K562 (cell line): ENCODE measurements around the gene MAST1. TPM values are rescaled to one million over a fixed set of nuclear protein-coding genes. Genes with fewer than 3 reads are reported as not detected.
A peak's percentile ranks its signal among the peaks of the same experiment; 100 is the strongest.

Experiments used
- ATF1 ChIP-seq, 2 experiments: fragments of 450-650 bp in 1 of 2; IDR thresholded peaks; 2 replicates each; pipeline ENCODE4 v1.6.1; 2016; ENCODE audit warnings: missing compliant biosample characterization in 1 of 2, missing genetic modification characterization in 1 of 2
- ATF7 ChIP-seq: fragments of 450-650 bp; IDR thresholded peaks from 2 replicates; pipeline ENCODE4 v1.7.1; 2014; ENCODE audit warnings: mild to moderate bottlenecking, moderate library complexity
- CBX1 ChIP-seq: sonication (generic); IDR thresholded peaks from 2 replicates; pipeline ENCODE4 v1.6.1; 2016; ENCODE audit warnings: antibody characterized with exemption, low read depth, mild to moderate bottlenecking
- CBX3 ChIP-seq, 2 experiments: IDR thresholded peaks; 1 replicate in 1 of 2; 2 replicates in 1 of 2; pipeline ENCODE4 v1.6.1; 2012; ENCODE audit warnings: inconsistent platforms in 2 of 2, low read length in 2 of 2, borderline replicate concordance in 1 of 2, control low read depth in 1 of 2
- CTBP1 ChIP-seq: fragments of 450-650 bp; IDR thresholded peaks from 2 replicates; pipeline ENCODE4 v1.6.1; 2016; ENCODE audit warnings: borderline replicate concordance
- ELK3 ChIP-seq: fragments of 450-650 bp; formaldehyde crosslinking; IDR thresholded peaks from 2 replicates; pipeline ENCODE4 v1.4.0; 2020; ENCODE audit warnings: mild to moderate bottlenecking
- FOXK1 ChIP-seq: sonication (generic); formaldehyde crosslinking; IDR thresholded peaks from 2 replicates; pipeline ENCODE4 v1.8.0; 2022; ENCODE audit warnings: missing genetic modification reagents, mild to moderate bottlenecking, borderline replicate concordance
- HCFC1 ChIP-seq: IDR thresholded peaks from 2 replicates; pipeline ENCODE4 v1.6.1; 2012; ENCODE audit warnings: low read depth, low read length, improper control_type of control experiment
- IRF2 ChIP-seq: sonication (generic); formaldehyde crosslinking; IDR thresholded peaks from 2 replicates; pipeline ENCODE4 v1.8.1; 2022; ENCODE audit warnings: mild to moderate bottlenecking, missing genetic modification reagents
- MAFG ChIP-seq: fragments of 450-650 bp; conservative IDR thresholded peaks from 2 replicates; pipeline ENCODE4 v1.6.1; 2016; ENCODE audit warnings: missing genetic modification characterization, missing compliant biosample characterization
- MAZ ChIP-seq, 2 experiments: fragments of 450-650 bp in 1 of 2; sonication (generic) in 1 of 2; formaldehyde crosslinking; IDR thresholded peaks in 1 of 2; conservative IDR thresholded peaks in 1 of 2; 2 replicates each; pipeline versions ENCODE4 v1.4.0 to v1.5.0; 2020; ENCODE audit warnings: mild to moderate bottlenecking in 1 of 2, missing genetic modification reagents in 1 of 2
- MECOM ChIP-seq: fragments of 250-450 bp; sonication (Bioruptor Pico); IDR thresholded peaks from 2 replicates; pipeline ENCODE4 v1.8.0; 2022; ENCODE audit warnings: inconsistent platforms
- NONO ChIP-seq, 2 experiments: fragments of 200-400 bp in 1 of 2; fragments of 450-650 bp in 1 of 2; formaldehyde crosslinking in 1 of 2; IDR thresholded peaks; 2 replicates each; pipeline ENCODE4 v1.6.1; 2017; ENCODE audit warnings: low read depth in 2 of 2, mild to moderate bottlenecking in 2 of 2, moderate library complexity in 2 of 2, low read length in 1 of 2
- PHF20 ChIP-seq: fragments of 450-650 bp; IDR thresholded peaks from 2 replicates; pipeline ENCODE4 v1.6.1; 2018; ENCODE audit not compliant: partially characterized antibody
- PKNOX1 ChIP-seq: fragments of 450-650 bp; IDR thresholded peaks from 2 replicates; pipeline ENCODE4 v1.6.1; 2016
- RBBP5 ChIP-seq: fragments of 200-600 bp; sonication (generic); IDR thresholded peaks from 2 replicates; pipeline ENCODE4 v1.6.1; 2012; ENCODE audit warnings: borderline replicate concordance, mild to moderate bottlenecking, low read length, control low read depth, inconsistent platforms; ENCODE audit not compliant: insufficient read depth, poor library complexity, severe bottlenecking
- RBFOX2 ChIP-seq: fragments of 200-400 bp; formaldehyde crosslinking; IDR thresholded peaks from 2 replicates; pipeline ENCODE4 v1.6.1; 2017; ENCODE audit warnings: low read depth, mild to moderate bottlenecking, low read length, moderate library complexity
- RCOR1 ChIP-seq, 2 experiments: IDR thresholded peaks; 2 replicates each; pipeline ENCODE4 v1.6.1; 2012; ENCODE audit warnings: low read depth in 2 of 2, low read length in 2 of 2, borderline replicate concordance in 1 of 2, improper control_type of control experiment in 1 of 2
- SMARCE1 ChIP-seq: fragments of 450-650 bp; IDR thresholded peaks from 2 replicates; pipeline ENCODE4 v1.7.1; 2016; ENCODE audit warnings: mild to moderate bottlenecking
- SMC3 ChIP-seq: conservative IDR thresholded peaks from 2 replicates; pipeline ENCODE4 v1.6.1; 2011; ENCODE audit warnings: low read depth, low read length, improper control_type of control experiment; ENCODE audit not compliant: insufficient read depth
- SRF ChIP-seq, 2 experiments: fragments of 250-450, 450-650 bp in 1 of 2; sonication (Bioruptor Pico) in 1 of 2; sonication (generic) in 1 of 2; formaldehyde crosslinking; IDR thresholded peaks; 2 replicates each; pipeline versions ENCODE4 v1.5.0 to v1.5.1; 2020 to 2022; ENCODE audit warnings: mild to moderate bottlenecking in 1 of 2, missing genetic modification reagents in 1 of 2
- ZFX ChIP-seq: sonication (generic); formaldehyde crosslinking; IDR thresholded peaks from 2 replicates; pipeline ENCODE4 v1.8.0; 2022; ENCODE audit warnings: mild to moderate bottlenecking, missing genetic modification reagents, moderate library complexity
- ZNF512 ChIP-seq: IDR thresholded peaks from 2 replicates; pipeline ENCODE4 v1.6.1; 2016; ENCODE audit warnings: missing genetic modification characterization, missing compliant biosample characterization
- polyA plus RNA-seq, 8 experiments: library from polyadenylated mRNA; depleted of rRNA in 4 of 8; stranded (reverse) in 5 of 8; unstranded in 3 of 8; fragments of >200 nt; fragmentation: Nextera tagmentation in 2 of 8; fragmentation: Illumina TruSeq in 1 of 8; extraction: Ambion mirVana in 2 of 8; extraction: Trizol in 1 of 8; gene quantifications; 2 replicates each; pipeline versions ENCODE4 v1.2.1 to v1.2.3, GENCODE V29; 2011 to 2014; ENCODE audit warnings: inconsistent platforms in 1 of 8, missing spikeins in 1 of 8
- total RNA-seq, 7 experiments: library from RNA; depleted of rRNA in 6 of 7; stranded (reverse); fragments of >200 nt in 6 of 7; fragmentation: Illumina TruSeq in 2 of 7; extraction: Trizol in 2 of 7; gene quantifications; 2 replicates each; pipeline versions ENCODE4 v1.2.1 to v1.2.3, GENCODE V29; 2011 to 2021; ENCODE audit warnings: low replicate concordance in 1 of 7

Gene MAST1
- total and polyA plus RNA-seq, 9 of the 15 experiments (the other 6 are each of a cell fraction or from before 2014, with no cell fraction given) = 0.48 to 10.3 (median 3.9) TPM

GRCh38 chr19:12867120-12868099, 29.1 kb downstream of the MAST1 start (continued):
- TF ChIP-seq CTBP1 (peak; percentile 62; the same call in 1 of the 2 replicates), NONO (IDR thresholded peaks at IDR 0.05; ENCODE audit: low read depth in 2 of 2, low read length in 1 of 2) (peak in 1 of 2 experiments; percentile 38; a peak in 1 of 4 replicates), ZFX (CRISPR knock-in tag) (peak; percentile 29), SRF (CRISPR knock-in tag; IDR thresholded peaks at IDR 0.05) (0 out of 4 replicates have a peak, but pooled peaks of 1 of the 2 experiments have one; percentile 20), RCOR1 (IDR thresholded peaks at IDR 0.05; ENCODE audit: borderline replicate concordance in 1 of 2, low read depth in 2 of 2, low read length in 2 of 2) (peak in 1 of 2 experiments; percentile 6; a peak in 1 of 4 replicates), MAFG (tag) (no peak), PHF20 (peak; percentile 38), MECOM (CRISPR knock-in tag) (no peak), SMC3 (0 out of 2 replicates have a peak, but pooled peaks have one; percentile 3), CBX1 (peak; percentile 53; the same call in 1 of the 2 replicates), PKNOX1 (no peak; the same call in 1 of the 2 replicates), CBX3 (IDR thresholded peaks at IDR 0.05; ENCODE audit: borderline replicate concordance in 1 of 2, low read length in 2 of 2) (no peak), ZNF512 (tag) (no peak), ATF7 (peak; percentile 47; the same call in 1 of the 2 replicates), ELK3 (no peak), IRF2 (CRISPR knock-in tag) (no peak), RBFOX2 (peak; percentile 67), MAZ (CRISPR knock-in tag; conservative IDR thresholded peaks at IDR 0.05 in 1 of 2, IDR thresholded peaks at IDR 0.05 in 1 of 2) (peak; percentile 77 to 84; a peak in 2 of 4 replicates), SMARCE1 (no peak), FOXK1 (CRISPR knock-in tag) (0 out of 2 replicates have a peak, but pooled peaks have one; percentile 20), ATF1 (CRISPR knock-in tag; IDR thresholded peaks at IDR 0.05) (no peak), ATF1 (tag; IDR thresholded peaks at IDR 0.05) (peak; percentile 46; the same call in 1 of the 2 replicates), HCFC1 (0 out of 2 replicates have a peak, but pooled peaks have one; percentile 11), RBBP5 (peak; percentile 51)
